ENCODE measurements around the gene DNAJC16.

DNA sequence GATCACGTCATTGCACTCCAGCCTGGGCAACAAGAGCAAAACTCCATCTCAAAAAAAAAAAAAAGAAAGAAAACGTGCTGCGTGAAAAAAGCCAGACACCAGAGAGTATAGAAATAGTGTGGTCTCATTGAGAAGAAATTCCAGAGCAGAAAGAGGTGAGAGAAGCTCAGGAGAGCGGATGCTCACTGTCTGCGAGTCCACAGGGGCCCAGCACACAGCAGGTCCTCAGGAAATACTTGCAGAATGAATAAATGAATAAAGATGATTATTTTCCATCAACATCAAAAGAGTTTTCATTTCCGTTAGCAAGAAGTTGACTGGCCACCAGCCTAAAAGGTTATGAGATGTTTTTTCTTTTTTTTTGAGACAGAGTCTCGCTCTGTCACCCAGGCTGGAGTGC, 17.1 kb upstream of the DNAJC16 start:
- TF ChIP-seq, protein P1, sequence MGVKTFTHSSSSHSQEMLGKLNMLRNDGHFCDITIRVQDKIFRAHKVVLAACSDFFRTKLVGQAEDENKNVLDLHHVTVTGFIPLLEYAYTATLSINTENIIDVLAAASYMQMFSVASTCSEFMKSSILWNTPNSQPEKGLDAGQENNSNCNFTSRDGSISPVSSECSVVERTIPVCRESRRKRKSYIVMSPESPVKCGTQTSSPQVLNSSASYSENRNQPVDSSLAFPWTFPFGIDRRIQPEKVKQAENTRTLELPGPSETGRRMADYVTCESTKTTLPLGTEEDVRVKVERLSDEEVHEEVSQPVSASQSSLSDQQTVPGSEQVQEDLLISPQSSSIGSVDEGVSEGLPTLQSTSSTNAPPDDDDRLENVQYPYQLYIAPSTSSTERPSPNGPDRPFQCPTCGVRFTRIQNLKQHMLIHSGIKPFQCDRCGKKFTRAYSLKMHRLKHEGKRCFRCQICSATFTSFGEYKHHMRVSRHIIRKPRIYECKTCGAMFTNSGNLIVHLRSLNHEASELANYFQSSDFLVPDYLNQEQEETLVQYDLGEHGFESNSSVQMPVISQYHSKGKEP (CRISPR knock-in tag; IDR thresholded peaks at IDR 0.05) = no peak
- TF ChIP-seq TARDBP (CRISPR knock-in tag; IDR thresholded peaks at IDR 0.05) = no peak
- no peak for TF ChIP-seq ZNF569 (CRISPR knock-in tag; IDR thresholded peaks at IDR 0.05; ENCODE audit: borderline replicate concordance)

Data from HepG2 (cell line).